GM12878 (cell line): ENCODE results near the gene HPSE2. TPM values are rescaled to one million over a fixed set of nuclear protein-coding genes. Genes with fewer than 3 reads are reported as not detected.

ENCODE experiments used
- ATAC-seq: fragments of 200-7000 bp; cut with Tn5 transposase; 3 replicates; pipeline ENCODE4 v1.9.1; 2020; ENCODE audit warnings: mild to moderate bottlenecking, moderate library complexity
- BruUV-seq: library from RNA; stranded (reverse); fragments of 400-500 nt; replicated peaks from 2 replicates; lab custom pipeline; 2021; lab: Mats Ljungman, UMichigan
- CTCF ChIA-PET: fragments of 300-600 bp; sonication (Branson Sonifier 250); formaldehyde crosslinking; extraction: SDS; loops from one replicate; lab custom pipeline; 2021; ENCODE audit warnings: inconsistent platforms; lab: Yijun Ruan, JAX
- POLR2A ChIA-PET: fragments of 350-600 bp; formaldehyde crosslinking; extraction: SDS; loops from one replicate; lab custom pipeline; 2021; ENCODE audit warnings: inconsistent platforms; lab: Charles Lee
- RAD21 ChIA-PET: fragments of 300-600 bp; sonication (Branson Sonifier 250); formaldehyde crosslinking; loops from one replicate; lab custom pipeline; 2023; ENCODE audit warnings: antibody characterized with exemption; ENCODE audit not compliant: unreplicated experiment; lab: Charles Lee
- SMC1A ChIA-PET: fragments of 300-600 bp; sonication (Branson Sonifier 250); formaldehyde crosslinking; loops from one replicate; lab custom pipeline; 2023; ENCODE audit not compliant: unreplicated experiment, uncharacterized antibody; lab: Charles Lee
- DNase-seq: peaks from one replicate; pipeline ENCODE4 v3.0.0-alpha.2; 2011; ENCODE audit warnings: low read depth, low spot score
- FAIRE-seq: peaks from 3 replicates; lab custom pipeline; 2011; peaks lifted over from hg19 to GRCh38; lab: Jason Lieb, UNC
- H2AFZ ChIP-seq: 2 replicates; pipeline ENCODE4 v1.6.0; 2011; ENCODE audit warnings: low read depth, low read length, control low read depth; ENCODE audit not compliant: control insufficient read depth
- H3K27ac ChIP-seq: 2 replicates; pipeline ENCODE4 v1.5.1; 2011; ENCODE audit warnings: control low read depth; ENCODE audit not compliant: control insufficient read depth, insufficient read depth
- H3K27me3 ChIP-seq, 2 experiments: replicated peaks in 1 of 2; 2 replicates each; pipeline versions ENCODE4 v1.6.0 to v1.6.1; 2011; ENCODE audit warnings: low read length in 1 of 2; ENCODE audit not compliant: control insufficient read depth in 2 of 2, insufficient read depth in 2 of 2
- H3K36me3 ChIP-seq, 2 experiments: 2 replicates each; pipeline ENCODE4 v1.5.1; 2011; ENCODE audit warnings: low read length in 1 of 2; ENCODE audit not compliant: control insufficient read depth in 2 of 2, insufficient read depth in 2 of 2
- H3K4me1 ChIP-seq: 2 replicates; pipeline ENCODE4 v1.6.1; 2011; ENCODE audit warnings: mild to moderate bottlenecking, low read length, moderate library complexity, mixed read lengths; ENCODE audit not compliant: control insufficient read depth, insufficient read depth
- H3K4me2 ChIP-seq: 2 replicates; pipeline ENCODE4 v1.6.0; 2011; ENCODE audit warnings: control low read depth; ENCODE audit not compliant: control insufficient read depth, insufficient read depth
- H3K4me3 ChIP-seq: fragments of 200-600 bp; sonication (generic); 2 replicates; pipeline ENCODE4 v1.5.1; 2016
- H3K79me2 ChIP-seq: 2 replicates; pipeline ENCODE4 v1.6.0; 2011; ENCODE audit warnings: low read length; ENCODE audit not compliant: control insufficient read depth, insufficient read depth
- H3K9ac ChIP-seq: 2 replicates; pipeline ENCODE4 v1.8.0; 2011; ENCODE audit warnings: low read length, control low read depth, mixed read lengths; ENCODE audit not compliant: control insufficient read depth, insufficient read depth
- H3K9me3 ChIP-seq: replicated peaks from 3 replicates; pipeline ENCODE4 v1.5.1; 2011; ENCODE audit warnings: mild to moderate bottlenecking, low read length; ENCODE audit not compliant: control insufficient read depth, insufficient read depth
- H4K20me1 ChIP-seq: 2 replicates; pipeline ENCODE4 v1.6.0; 2011; ENCODE audit not compliant: control insufficient read depth, insufficient read depth
- CBX5 ChIP-seq: sonication (generic); IDR thresholded peaks from 2 replicates; pipeline ENCODE4 v1.6.1; 2016; ENCODE audit warnings: low read depth, moderate library complexity, mild to moderate bottlenecking, inconsistent platforms
- CTCF ChIP-seq, 3 experiments: IDR thresholded peaks in 2 of 3; conservative IDR thresholded peaks in 1 of 3; 2 replicates each; pipeline ENCODE4 v1.5.1; 2011; ENCODE audit warnings: low read depth in 3 of 3, low read length in 3 of 3, mild to moderate bottlenecking in 3 of 3, control low read depth in 2 of 3, moderate library complexity in 2 of 3, inconsistent platforms in 1 of 3, mixed read lengths in 1 of 3; ENCODE audit not compliant: control insufficient read depth in 2 of 3, insufficient read depth in 1 of 3; ENCODE audit errors: extremely low read depth in 1 of 3
- DPF2 ChIP-seq: fragments of 450-650 bp; IDR thresholded peaks from 2 replicates; pipeline ENCODE4 v1.6.1; 2017; ENCODE audit warnings: mild to moderate bottlenecking
- ELK1 ChIP-seq: IDR thresholded peaks from 2 replicates; pipeline ENCODE4 v1.6.1; 2012; ENCODE audit warnings: low read depth, low read length, improper control_type of control experiment
- GATAD2B ChIP-seq: fragments of 450-650 bp; conservative IDR thresholded peaks from 2 replicates; pipeline ENCODE4 v1.6.1; 2017; ENCODE audit warnings: low read depth, mild to moderate bottlenecking, moderate library complexity
- IKZF1 ChIP-seq: fragments of 450-650 bp; conservative IDR thresholded peaks from 2 replicates; pipeline ENCODE4 v1.6.1; 2017; ENCODE audit warnings: antibody characterized with exemption, mild to moderate bottlenecking
- JUNB ChIP-seq: IDR thresholded peaks from 2 replicates; pipeline ENCODE4 v1.6.1; 2016; ENCODE audit warnings: antibody characterized with exemption, mild to moderate bottlenecking
- KLF5 ChIP-seq: fragments of 450-650 bp; IDR thresholded peaks from 2 replicates; pipeline ENCODE4 v1.6.1; 2014; ENCODE audit warnings: mild to moderate bottlenecking; ENCODE audit not compliant: partially characterized antibody
- NKRF ChIP-seq: fragments of 450-650 bp; conservative IDR thresholded peaks from 2 replicates; pipeline ENCODE4 v1.6.1; 2017; ENCODE audit warnings: mild to moderate bottlenecking, moderate library complexity
- NR2F1 ChIP-seq: fragments of 450-650 bp; conservative IDR thresholded peaks from 2 replicates; pipeline ENCODE4 v1.6.1; 2017; ENCODE audit warnings: mild to moderate bottlenecking
- PKNOX1 ChIP-seq: fragments of 450-650 bp; IDR thresholded peaks from 2 replicates; pipeline ENCODE4 v1.6.1; 2016; ENCODE audit warnings: mild to moderate bottlenecking
- POLR2A ChIP-seq: IDR thresholded peaks from 2 replicates; pipeline ENCODE4 v1.6.1; 2011; ENCODE audit warnings: low read depth, mild to moderate bottlenecking, low read length
- POU2F2 ChIP-seq: IDR thresholded peaks from 3 replicates; pipeline ENCODE4 v1.6.1; 2011; ENCODE audit warnings: low read depth, mild to moderate bottlenecking, low read length, borderline replicate concordance
- RCOR1 ChIP-seq: conservative IDR thresholded peaks from 2 replicates; pipeline ENCODE4 v1.6.1; 2012; ENCODE audit warnings: low read depth, low read length, improper control_type of control experiment
- SIX5 ChIP-seq: IDR thresholded peaks from 2 replicates; pipeline ENCODE4 v1.6.1; 2011; ENCODE audit warnings: mild to moderate bottlenecking, low read depth, low read length, moderate library complexity; ENCODE audit not compliant: severe bottlenecking
- SMARCA5 ChIP-seq: fragments of 450-650 bp; IDR thresholded peaks from 2 replicates; pipeline ENCODE4 v1.6.1; 2017; ENCODE audit warnings: mild to moderate bottlenecking
- ZNF622 ChIP-seq: fragments of 450-650 bp; IDR thresholded peaks from 2 replicates; pipeline ENCODE4 v1.6.1; 2017; ENCODE audit warnings: mild to moderate bottlenecking, inconsistent platforms
- WGBS: methylation state at CpG from one replicate; pipeline ENCODE4 v1.1.6; 2016; ENCODE audit warnings: low lambda C conversion rate; ENCODE audit not compliant: insufficient replicate concordance, insufficient coverage; ENCODE audit errors: missing lambda C conversion rate; 5-methylcytosine and 5-hydroxymethylcytosine counted together
- in situ Hi-C: fragments of 300-500 bp; cut with MboI; formaldehyde crosslinking; loops from 9 replicates; pipeline ENCODE4 v1.14.3; 2018; ENCODE audit warnings: mixed read lengths
- intact Hi-C: fragments of 100-400 bp; cut with micrococcal nuclease; formaldehyde crosslinking; loops from one replicate; pipeline ENCODE4 v1.14.2; 2022; ENCODE audit not compliant: unreplicated experiment
- polyA plus RNA-seq, 11 experiments: library from polyadenylated mRNA; depleted of rRNA in 4 of 11; unstranded in 6 of 11; stranded (reverse) in 5 of 11; fragments of >200 nt; fragmentation: Nextera tagmentation in 4 of 11; fragmentation: Illumina TruSeq in 1 of 11; extraction: Ambion mirVana in 4 of 11; extraction: Trizol in 1 of 11; gene quantifications; 1 replicate in 1 of 11; 2 replicates in 10 of 11; pipeline versions ENCODE4 v1.2.1 to v1.2.3, GENCODE V29; 2011 to 2016; ENCODE audit warnings: inconsistent platforms in 2 of 11, missing spikeins in 2 of 11, low read depth in 1 of 11
- total RNA-seq, 4 experiments: library from RNA; depleted of rRNA in 3 of 4; stranded (reverse); fragments of >200 nt in 3 of 4; fragmentation: Illumina TruSeq in 1 of 4; extraction: Trizol in 1 of 4; gene quantifications; 2 replicates each; pipeline versions ENCODE4 v1.2.1 to v1.2.3, GENCODE V29; 2013 to 2021

HPSE2 gene
- total and polyA plus RNA-seq, 10 of the 15 experiments (the other 5 are each of a cell fraction or from before 2014, with no cell fraction given): 0.06 TPM; not detected in 9

GRCh38 chr10:98467506-98468318 is 767.9 kb downstream of the HPSE2 start:
- intact Hi-C loops (loop anchor here (1.0 to 5.0 kb wide), 4 partner anchors 197 to 778 kb away; no protein-coding TSS in a partner anchor), in situ Hi-C loops (loop anchor here (5.0 to 10.0 kb wide), 2 partner anchors 195 to 577 kb away; no protein-coding TSS in a partner anchor)
- ATAC-seq (peak; percentile 100), DNase-seq (peak; percentile 50), FAIRE-seq (peak; percentile 31)
- RAD21 ChIA-PET: interaction anchor here (0.6 to 3.9 kb wide), 12 partner anchors 24 to 812 kb away, joined by 3 to 36 read pairs (median 4); no protein-coding TSS in a partner anchor
- Histone ChIP-seq H3K36me3 (no peaks in the 10 kb centered on the region), H4K20me1 (no peaks in the 10 kb centered on the region), H3K9ac (peak overlapping the region; percentile 64), H3K27me3 (peaks cover 0 to 5% of the 10 kb centered on the region in 2 experiments; a peak in 3 of 4 replicates), H3K4me2 (peak overlapping the region; percentile 95), H2AFZ (peak overlapping the region; percentile 97), H3K79me2 (no peaks in the 10 kb centered on the region), H3K27ac (no peak overlapping the region), H3K4me3 (peak overlapping the region; percentile 71), H3K4me1 (no peaks in the 10 kb centered on the region), H3K9me3 (no peaks in the 10 kb centered on the region)
- under 1% methylated on average over 39 of the region's 44 CpGs for WGBS
- CTCF ChIA-PET: interaction anchor here (0.6 to 4.2 kb wide), 36 partner anchors 10 to 968 kb away, joined by 3 to 29 read pairs (median 3); no protein-coding TSS in a partner anchor
- POLR2A ChIA-PET: no interaction called here
- SMC1A ChIA-PET: interaction anchor here (0.6 to 2.8 kb wide), 11 partner anchors 12 to 779 kb away, joined by 3 to 16 read pairs (median 4); no protein-coding TSS in a partner anchor
- BruUV-seq: no TSS peak
- no peak for TF ChIP-seq JUNB
- no peak for TF ChIP-seq SIX5
- peak; percentile 80 for TF ChIP-seq IKZF1
- TF ChIP-seq CBX5: 0 out of 2 replicates have a peak, but pooled peaks have one; percentile 29
- 0 out of 3 replicates have a peak, but pooled peaks have one; percentile 48 for TF ChIP-seq POU2F2
- TF ChIP-seq CTCF (IDR thresholded peaks at IDR 0.05 in 2 of 3, conservative IDR thresholded peaks at IDR 0.05 in 1 of 3; ENCODE audit: control insufficient read depth in 2 of 3, extremely low read depth in 1 of 3, insufficient read depth in 1 of 3, low read depth in 3 of 3, low read length in 3 of 3): peak; percentile 86 to 94 (median 87)
- no peak for TF ChIP-seq RCOR1
- TF ChIP-seq SMARCA5: peak; percentile 32; the same call in 1 of the 2 replicates
- peak; percentile 16; the same call in 1 of the 2 replicates for TF ChIP-seq NR2F1
- peak; percentile 59; the same call in 1 of the 2 replicates for TF ChIP-seq GATAD2B
- TF ChIP-seq ELK1: peak; percentile 11; the same call in 1 of the 2 replicates
- TF ChIP-seq DPF2: 0 out of 2 replicates have a peak, but pooled peaks have one; percentile 22
- peak; percentile 54; the same call in 1 of the 2 replicates for TF ChIP-seq PKNOX1
- no peak for TF ChIP-seq KLF5
- no peak for TF ChIP-seq ZNF622
- peak; percentile 34; the same call in 1 of the 2 replicates for TF ChIP-seq POLR2A
- TF ChIP-seq NKRF: no peak
